Loucy (cell line): ENCODE measurements around the gene MPV17.

Experiments used
- H2AFZ ChIP-seq: fragments of 200-600 bp; sonication (generic); 2 replicates; pipeline ENCODE4 v1.6.0; 2016; ENCODE audit warnings: antibody characterized with exemption, mild to moderate bottlenecking, low read length, moderate library complexity
- H3F3A ChIP-seq: fragments of 200-600 bp; 2 replicates; pipeline ENCODE4 v1.6.0; 2016; ENCODE audit warnings: antibody characterized with exemption, low read depth, mild to moderate bottlenecking
- H3K27me3 ChIP-seq: fragments of 200-600 bp; sonication (generic); 2 replicates; pipeline ENCODE4 v1.6.1; 2014; ENCODE audit warnings: low read length, mild to moderate bottlenecking; ENCODE audit not compliant: insufficient read depth, poor library complexity, severe bottlenecking
- H3K36me3 ChIP-seq: fragments of 200-600 bp; sonication (generic); 2 replicates; pipeline ENCODE4 v1.6.1; 2016; ENCODE audit warnings: low read length; ENCODE audit not compliant: insufficient read depth
- H3K4me1 ChIP-seq: fragments of 200-600 bp; sonication (generic); 2 replicates; pipeline ENCODE4 v1.5.1; 2014; ENCODE audit warnings: low read length, mild to moderate bottlenecking; ENCODE audit not compliant: insufficient read depth, poor library complexity, severe bottlenecking
- H3K4me2 ChIP-seq: fragments of 200-600 bp; sonication (generic); 2 replicates; pipeline ENCODE4 v1.6.0; 2014; ENCODE audit warnings: antibody characterized with exemption, low read length, low read depth, mild to moderate bottlenecking; ENCODE audit not compliant: poor library complexity, severe bottlenecking
- H3K4me3 ChIP-seq: fragments of 200-600 bp; sonication (generic); 2 replicates; pipeline ENCODE4 v1.5.1; 2014; ENCODE audit warnings: low read length, mild to moderate bottlenecking, mixed read lengths; ENCODE audit not compliant: poor library complexity, severe bottlenecking
- H3K79me2 ChIP-seq: fragments of 200-600 bp; sonication (generic); 2 replicates; pipeline ENCODE4 v1.6.1; 2014; ENCODE audit warnings: low read length; ENCODE audit not compliant: insufficient read depth
- H3K9ac ChIP-seq: fragments of 200-600 bp; sonication (generic); 2 replicates; pipeline ENCODE4 v1.6.0; 2014; ENCODE audit warnings: mild to moderate bottlenecking, low read depth, low read length, moderate library complexity; ENCODE audit not compliant: poor library complexity, severe bottlenecking
- H3K9me2 ChIP-seq: fragments of 200-600 bp; sonication (generic); replicated peaks from 2 replicates; pipeline ENCODE4 v1.6.1; 2016; ENCODE audit warnings: low read depth, low read length, mixed read lengths
- H3K9me3 ChIP-seq: fragments of 200-600 bp; sonication (generic); 2 replicates; pipeline ENCODE4 v1.6.1; 2014; ENCODE audit warnings: mild to moderate bottlenecking, antibody characterized with exemption, low read length, low read depth; ENCODE audit not compliant: insufficient read depth
- H4K20me1 ChIP-seq: fragments of 200-600 bp; sonication (generic); 2 replicates; pipeline ENCODE4 v1.6.0; 2014; ENCODE audit warnings: antibody characterized with exemption, low read length, mild to moderate bottlenecking; ENCODE audit not compliant: insufficient read depth, poor library complexity, severe bottlenecking
- EZH2phosphoT487 ChIP-seq: fragments of 200-600 bp; IDR thresholded peaks from 2 replicates; pipeline ENCODE4 v1.6.1; 2018; ENCODE audit warnings: antibody characterized with exemption, mild to moderate bottlenecking, moderate library complexity, borderline replicate concordance
- TF ChIP-seq, protein P1 (sequence below): fragments of 200-600 bp; sonication (generic); conservative IDR thresholded peaks from 2 replicates; pipeline ENCODE4 v1.5.1; 2014; ENCODE audit warnings: mild to moderate bottlenecking, antibody characterized with exemption, low read length

MPV17 gene, protein sequence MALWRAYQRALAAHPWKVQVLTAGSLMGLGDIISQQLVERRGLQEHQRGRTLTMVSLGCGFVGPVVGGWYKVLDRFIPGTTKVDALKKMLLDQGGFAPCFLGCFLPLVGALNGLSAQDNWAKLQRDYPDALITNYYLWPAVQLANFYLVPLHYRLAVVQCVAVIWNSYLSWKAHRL

DNA sequence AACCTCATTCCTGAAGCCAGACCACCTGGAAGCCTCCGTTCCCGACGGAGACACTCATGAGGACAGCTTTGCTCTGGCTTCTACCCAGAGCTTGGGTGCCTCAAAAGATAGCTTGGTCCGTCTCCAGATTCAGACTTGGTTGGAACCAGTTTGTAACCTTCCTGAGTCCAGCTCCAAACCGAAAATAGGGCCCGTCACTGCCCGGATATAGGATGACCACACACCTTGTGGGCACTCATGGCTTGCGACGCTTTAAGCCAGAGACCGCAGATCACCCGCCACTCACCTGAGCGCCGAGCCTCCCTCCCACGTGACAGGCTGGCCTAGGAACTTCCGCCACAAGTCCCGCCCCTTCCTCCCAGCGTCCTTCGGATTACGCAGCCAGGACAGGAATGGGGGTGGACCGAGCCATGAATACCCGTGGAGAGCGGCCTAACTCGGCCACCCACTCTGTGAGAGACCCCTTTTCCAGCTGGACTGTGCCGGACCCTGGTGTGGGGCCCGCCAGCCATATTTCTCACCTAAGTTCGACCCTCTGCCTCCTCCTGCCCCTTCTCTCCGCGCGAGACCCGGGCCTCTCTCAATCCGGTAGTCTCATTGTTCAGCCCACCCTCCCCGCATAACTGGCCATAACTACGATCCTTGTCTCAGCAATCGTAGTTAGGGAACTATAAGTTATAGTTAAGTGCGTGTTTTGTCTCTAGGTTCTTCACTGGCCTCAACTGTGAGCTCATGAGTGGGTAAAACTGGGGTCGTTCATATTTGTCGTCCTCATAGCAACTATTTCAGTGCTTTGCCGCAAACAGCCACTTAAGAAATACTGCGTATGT is at the start of gene MPV17:
MPV17 (minus strand) TSS at position 332 of the 830 bp plus-strand sequence. CDS start 580 bp downstream, outside the sequence.
- H3K36me3 ChIP-seq, result peaks cover 20% of the 10 kb centered on the region; the same call in 1 of the 2 replicates
- no peaks in the 10 kb centered on the region for H3K27me3 ChIP-seq
- peaks cover 20% of the 10 kb centered on the region for H3K79me2 ChIP-seq
- TF ChIP-seq, protein P1, sequence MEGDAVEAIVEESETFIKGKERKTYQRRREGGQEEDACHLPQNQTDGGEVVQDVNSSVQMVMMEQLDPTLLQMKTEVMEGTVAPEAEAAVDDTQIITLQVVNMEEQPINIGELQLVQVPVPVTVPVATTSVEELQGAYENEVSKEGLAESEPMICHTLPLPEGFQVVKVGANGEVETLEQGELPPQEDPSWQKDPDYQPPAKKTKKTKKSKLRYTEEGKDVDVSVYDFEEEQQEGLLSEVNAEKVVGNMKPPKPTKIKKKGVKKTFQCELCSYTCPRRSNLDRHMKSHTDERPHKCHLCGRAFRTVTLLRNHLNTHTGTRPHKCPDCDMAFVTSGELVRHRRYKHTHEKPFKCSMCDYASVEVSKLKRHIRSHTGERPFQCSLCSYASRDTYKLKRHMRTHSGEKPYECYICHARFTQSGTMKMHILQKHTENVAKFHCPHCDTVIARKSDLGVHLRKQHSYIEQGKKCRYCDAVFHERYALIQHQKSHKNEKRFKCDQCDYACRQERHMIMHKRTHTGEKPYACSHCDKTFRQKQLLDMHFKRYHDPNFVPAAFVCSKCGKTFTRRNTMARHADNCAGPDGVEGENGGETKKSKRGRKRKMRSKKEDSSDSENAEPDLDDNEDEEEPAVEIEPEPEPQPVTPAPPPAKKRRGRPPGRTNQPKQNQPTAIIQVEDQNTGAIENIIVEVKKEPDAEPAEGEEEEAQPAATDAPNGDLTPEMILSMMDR, result no peak
- TF ChIP-seq EZH2phosphoT487, result no peak
- no peaks in the 10 kb centered on the region for H3K9me2 ChIP-seq
- peaks cover 4% of the 10 kb centered on the region; the same call in 1 of the 2 replicates for H3F3A ChIP-seq
- H3K9ac ChIP-seq, result peak within 1 kb of the TSS; percentile 94
- no peaks in the 10 kb centered on the region for H4K20me1 ChIP-seq
- H3K9me3 ChIP-seq, result no peaks in the 10 kb centered on the region
- H3K4me3 ChIP-seq, result peak within 1 kb of the TSS; percentile 96
- peak within 1 kb of the TSS; percentile 88 for H3K4me2 ChIP-seq
- H3K4me1 ChIP-seq, result peaks cover 15% of the 10 kb centered on the region
- peak within 1 kb of the TSS; percentile 89 for H2AFZ ChIP-seq

DNA sequence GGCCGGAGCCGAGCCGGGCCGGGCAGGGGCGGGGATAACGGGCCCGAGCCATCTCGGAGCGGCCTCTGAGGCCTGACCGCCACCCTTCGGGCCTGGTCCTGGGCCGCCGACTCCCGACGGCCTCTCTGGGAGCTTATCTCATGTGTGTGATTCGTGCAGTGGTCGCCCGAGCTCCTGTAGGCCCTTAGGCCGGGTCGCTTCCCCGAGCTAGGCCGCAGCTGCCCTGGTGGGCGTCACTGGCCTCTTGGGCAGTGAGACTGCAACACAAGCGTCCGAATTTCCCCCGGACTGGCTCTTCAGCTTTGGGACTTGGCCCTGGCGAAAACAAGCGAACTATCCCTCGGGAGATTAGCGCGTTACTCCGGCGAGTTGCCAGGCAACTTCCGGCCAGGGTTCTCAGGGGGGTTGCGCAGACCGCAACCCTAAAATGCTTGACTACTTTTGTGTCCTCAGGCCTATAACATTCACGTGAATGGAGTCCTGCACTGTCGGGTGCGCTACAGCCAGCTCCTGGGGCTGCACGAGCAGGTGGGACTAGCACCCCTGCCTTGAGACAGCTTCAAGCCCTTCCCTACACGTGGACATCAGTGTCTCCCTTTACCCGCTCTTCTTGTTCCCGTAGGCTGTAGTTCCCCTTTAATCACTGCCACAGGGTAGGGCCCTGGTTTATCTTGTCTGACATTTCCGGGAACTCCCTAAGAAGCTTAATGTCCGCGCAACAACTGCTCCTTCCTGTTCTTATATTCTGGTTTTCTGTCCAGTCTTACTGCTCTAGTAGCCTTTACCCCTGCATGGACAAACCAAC is 48.1 kb upstream of the MPV17 start:
- Histone ChIP-seq H4K20me1 (peaks cover 18% of the 10 kb centered on the region), H3K27me3 (no peaks in the 10 kb centered on the region), H3K36me3 (peaks cover 31% of the 10 kb centered on the region; the same call in 1 of the 2 replicates), H3K9ac (peak overlapping the region; percentile 88), H2AFZ (peak overlapping the region; percentile 32; the same call in 1 of the 2 replicates), H3F3A (no peaks in the 10 kb centered on the region), H3K79me2 (peaks cover 54% of the 10 kb centered on the region), H3K4me1 (peaks cover 34% of the 10 kb centered on the region), H3K4me3 (peak overlapping the region; percentile 96), H3K9me3 (no peaks in the 10 kb centered on the region), H3K4me2 (peak overlapping the region; percentile 83), H3K9me2 (no peaks in the 10 kb centered on the region)
- no peak for TF ChIP-seq EZH2phosphoT487
- TF ChIP-seq, protein P1, result no peak

DNA sequence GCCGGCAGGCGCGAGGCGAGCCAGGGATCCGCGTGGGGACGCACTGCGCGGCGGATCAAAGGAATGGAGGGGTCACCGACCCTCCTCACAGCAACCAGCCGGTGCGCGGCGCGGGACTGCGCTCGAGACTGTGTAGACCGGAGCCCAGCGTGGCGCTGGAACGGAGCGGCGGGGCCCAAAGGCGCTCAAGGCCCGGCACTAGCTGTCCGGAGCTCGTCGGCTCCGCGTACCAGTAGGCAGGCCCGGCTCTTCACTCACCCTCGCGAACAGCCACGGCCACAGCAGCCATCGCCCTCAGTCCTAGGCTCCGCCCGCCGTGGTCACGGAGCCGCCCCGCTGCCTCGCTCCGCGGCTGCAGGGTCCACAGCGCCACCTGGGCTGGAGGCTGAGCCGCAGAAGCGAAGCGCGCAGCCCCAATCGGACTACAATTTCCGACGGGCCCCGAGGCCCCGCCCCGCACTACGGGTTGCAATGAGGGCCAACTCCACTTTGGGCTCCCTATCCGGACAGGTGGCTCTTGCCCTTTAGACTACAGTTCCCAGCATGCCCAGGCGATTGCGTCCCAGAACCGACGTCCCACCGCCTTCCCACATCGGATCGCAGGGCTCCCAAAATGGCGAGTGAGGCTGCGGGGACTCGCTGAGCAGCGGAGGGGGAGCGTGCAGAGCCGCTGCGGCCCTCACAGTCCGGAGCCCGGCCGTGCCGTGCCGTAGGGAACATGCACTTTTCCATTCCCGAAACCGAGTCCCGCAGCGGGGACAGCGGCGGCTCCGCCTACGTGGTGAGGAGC is 47.3 kb upstream of the MPV17 start, which contains the start of the genes EIF2B4 and SNX17:
EIF2B4 (minus strand) TSS at position 313 of the 790 bp plus-strand sequence; CDS start at position 289, 24 bp downstream.
SNX17 (plus strand) TSS at position 591 of the 790 bp plus-strand sequence; CDS start at position 719, 128 bp downstream.
- Histone ChIP-seq H3K4me3 (peak within 1 kb of the TSS; percentile 96), H3K4me2 (peak within 1 kb of the TSS; percentile 100), H2AFZ (peak within 1 kb of the TSS; percentile 91), H3K36me3 (peaks cover 23% of the 10 kb centered on the region; the same call in 1 of the 2 replicates), H3K9me3 (no peaks in the 10 kb centered on the region), H3K27me3 (no peaks in the 10 kb centered on the region), H3K79me2 (peaks cover 54% of the 10 kb centered on the region), H3K9ac (peak within 1 kb of the TSS; percentile 95), H4K20me1 (peaks cover 18% of the 10 kb centered on the region), H3K4me1 (peaks cover 34% of the 10 kb centered on the region), H3K9me2 (no peaks in the 10 kb centered on the region), H3F3A (no peaks in the 10 kb centered on the region)
- TF ChIP-seq, protein P1, result peak; percentile 68
- no peak for TF ChIP-seq EZH2phosphoT487
